ENCODE results near the gene HSPA2. TPM values are rescaled to one million over a fixed set of nuclear protein-coding genes. Genes with fewer than 3 reads are reported as not detected.

The HSPA2 gene
- polyA plus RNA-seq, 4 donors, result 20.0 to 24.8 (median 22.6) TPM

Other genes starting within 250 kb of the HSPA2 start
- under 1 TPM; 0.51 to 0.91 (median 0.84) TPM for gene ESR2, start 246.4 kb upstream of the HSPA2 start, polyA plus RNA-seq (ENCODE audit: insufficient read length in 4 of 4)
- 10 to 100 TPM; 73.8 to 89.5 (median 88.3) TPM for gene MTHFD1, start 152.4 kb upstream of the HSPA2 start, polyA plus RNA-seq (ENCODE audit: insufficient read length in 4 of 4)
- 1 to 10 TPM; 6.1 to 9.1 (median 7.0) TPM for gene AKAP5, start 75.2 kb upstream of the HSPA2 start, polyA plus RNA-seq (ENCODE audit: insufficient read length in 4 of 4)
- gene ZBTB25, start 36.9 kb upstream of the HSPA2 start, polyA plus RNA-seq (ENCODE audit: insufficient read length in 4 of 4), result 10 to 100 TPM in 1 of 4 donors, 1 to 10 TPM in 3; 8.9 to 10.6 (median 9.8) TPM
- 10 to 100 TPM; 52.0 to 73.9 (median 65.8) TPM for gene ZBTB1, start 36.0 kb upstream of the HSPA2 start, polyA plus RNA-seq (ENCODE audit: insufficient read length in 4 of 4)
- gene PPP1R36, start 9.2 kb downstream of the HSPA2 start, polyA plus RNA-seq (ENCODE audit: insufficient read length in 4 of 4), result 1 to 10 TPM in 1 of 4 donors, under 1 TPM in 3; 0.73 to 1.2 (median 0.83) TPM
- gene PLEKHG3, start 163.7 kb downstream of the HSPA2 start, polyA plus RNA-seq (ENCODE audit: insufficient read length in 4 of 4), result 100 to 1,000 TPM in 2 of 4 donors, 10 to 100 TPM in 2; 93.6 to 109 (median 100.0) TPM